Neural crest cell (in vitro differentiated cells): ENCODE data around the gene KBTBD12. TPM values are rescaled to one million over a fixed set of nuclear protein-coding genes. Genes with fewer than 3 reads are reported as not detected.

Experiments used
- DNase-seq: peaks from one replicate; pipeline ENCODE4 v3.0.0; 2021; ENCODE audit warnings: low read depth, mixed read lengths, low spot score
- H3K27ac Mint-ChIP-seq: one replicate; pipeline ENCODE4 v1.8.0; 2021; ENCODE audit warnings: mild to moderate bottlenecking, mixed read lengths; ENCODE audit not compliant: unreplicated experiment
- H3K27me3 Mint-ChIP-seq: 2 replicates; pipeline ENCODE4 v1.8.0; 2021; ENCODE audit warnings: low read depth, mild to moderate bottlenecking, mixed read lengths
- H3K36me3 Mint-ChIP-seq: 2 replicates; pipeline ENCODE4 v1.8.0; 2021; ENCODE audit warnings: low read depth, mild to moderate bottlenecking, mixed read lengths
- H3K4me1 Mint-ChIP-seq: 2 replicates; pipeline ENCODE4 v1.8.0; 2021; ENCODE audit warnings: mixed read lengths
- H3K4me3 Mint-ChIP-seq: one replicate; pipeline ENCODE4 v1.8.0; 2021; ENCODE audit warnings: mild to moderate bottlenecking, mixed read lengths
- H3K9me3 Mint-ChIP-seq: 2 replicates; pipeline ENCODE4 v1.8.0; 2021; ENCODE audit warnings: mixed read lengths
- total RNA-seq: library from RNA; stranded (reverse); gene quantifications from 2 replicates; pipeline ENCODE4 v1.2.1, GENCODE V29; 2021
- TF ChIP-seq, protein P1 (sequence below): fragments of 200-600 bp; sonication (generic); conservative IDR thresholded peaks from 2 replicates; pipeline ENCODE4 v1.5.0; 2021; ENCODE audit warnings: antibody characterized with exemption, mild to moderate bottlenecking

KBTBD12 gene
- total RNA-seq, 1 donor from 2014 or later: not detected

DNA sequence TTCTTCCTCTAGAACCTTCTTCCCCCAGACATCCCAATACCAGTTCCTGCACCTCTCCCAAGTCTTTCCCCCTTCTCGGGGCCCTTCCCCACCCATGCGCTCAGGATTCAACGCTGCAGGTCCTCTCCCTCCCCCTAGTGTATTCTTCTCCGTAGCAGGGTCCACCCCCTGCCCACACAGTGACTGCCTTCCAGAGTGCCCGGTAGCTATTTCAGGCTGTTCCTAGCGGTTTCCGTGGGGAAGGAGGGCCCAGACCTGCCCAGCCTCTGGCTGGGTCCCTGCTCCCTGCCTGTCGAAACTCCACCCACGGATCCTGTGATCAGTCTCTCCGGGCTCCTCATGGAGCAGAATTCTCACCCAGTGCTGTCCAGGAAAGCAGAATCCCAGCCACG, 92.0 kb downstream of the KBTBD12 start:
- DNase-seq: no peak
- H3K36me3 Mint-ChIP-seq: no peaks in the 10 kb centered on the region
- TF ChIP-seq, protein P1, sequence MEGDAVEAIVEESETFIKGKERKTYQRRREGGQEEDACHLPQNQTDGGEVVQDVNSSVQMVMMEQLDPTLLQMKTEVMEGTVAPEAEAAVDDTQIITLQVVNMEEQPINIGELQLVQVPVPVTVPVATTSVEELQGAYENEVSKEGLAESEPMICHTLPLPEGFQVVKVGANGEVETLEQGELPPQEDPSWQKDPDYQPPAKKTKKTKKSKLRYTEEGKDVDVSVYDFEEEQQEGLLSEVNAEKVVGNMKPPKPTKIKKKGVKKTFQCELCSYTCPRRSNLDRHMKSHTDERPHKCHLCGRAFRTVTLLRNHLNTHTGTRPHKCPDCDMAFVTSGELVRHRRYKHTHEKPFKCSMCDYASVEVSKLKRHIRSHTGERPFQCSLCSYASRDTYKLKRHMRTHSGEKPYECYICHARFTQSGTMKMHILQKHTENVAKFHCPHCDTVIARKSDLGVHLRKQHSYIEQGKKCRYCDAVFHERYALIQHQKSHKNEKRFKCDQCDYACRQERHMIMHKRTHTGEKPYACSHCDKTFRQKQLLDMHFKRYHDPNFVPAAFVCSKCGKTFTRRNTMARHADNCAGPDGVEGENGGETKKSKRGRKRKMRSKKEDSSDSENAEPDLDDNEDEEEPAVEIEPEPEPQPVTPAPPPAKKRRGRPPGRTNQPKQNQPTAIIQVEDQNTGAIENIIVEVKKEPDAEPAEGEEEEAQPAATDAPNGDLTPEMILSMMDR: no peak
- H3K27ac Mint-ChIP-seq: no peak overlapping the region
- H3K4me3 Mint-ChIP-seq: no peak overlapping the region
- H3K9me3 Mint-ChIP-seq: no peaks in the 10 kb centered on the region
- peaks cover 9% of the 10 kb centered on the region for H3K4me1 Mint-ChIP-seq
- no peaks in the 10 kb centered on the region for H3K27me3 Mint-ChIP-seq

DNA sequence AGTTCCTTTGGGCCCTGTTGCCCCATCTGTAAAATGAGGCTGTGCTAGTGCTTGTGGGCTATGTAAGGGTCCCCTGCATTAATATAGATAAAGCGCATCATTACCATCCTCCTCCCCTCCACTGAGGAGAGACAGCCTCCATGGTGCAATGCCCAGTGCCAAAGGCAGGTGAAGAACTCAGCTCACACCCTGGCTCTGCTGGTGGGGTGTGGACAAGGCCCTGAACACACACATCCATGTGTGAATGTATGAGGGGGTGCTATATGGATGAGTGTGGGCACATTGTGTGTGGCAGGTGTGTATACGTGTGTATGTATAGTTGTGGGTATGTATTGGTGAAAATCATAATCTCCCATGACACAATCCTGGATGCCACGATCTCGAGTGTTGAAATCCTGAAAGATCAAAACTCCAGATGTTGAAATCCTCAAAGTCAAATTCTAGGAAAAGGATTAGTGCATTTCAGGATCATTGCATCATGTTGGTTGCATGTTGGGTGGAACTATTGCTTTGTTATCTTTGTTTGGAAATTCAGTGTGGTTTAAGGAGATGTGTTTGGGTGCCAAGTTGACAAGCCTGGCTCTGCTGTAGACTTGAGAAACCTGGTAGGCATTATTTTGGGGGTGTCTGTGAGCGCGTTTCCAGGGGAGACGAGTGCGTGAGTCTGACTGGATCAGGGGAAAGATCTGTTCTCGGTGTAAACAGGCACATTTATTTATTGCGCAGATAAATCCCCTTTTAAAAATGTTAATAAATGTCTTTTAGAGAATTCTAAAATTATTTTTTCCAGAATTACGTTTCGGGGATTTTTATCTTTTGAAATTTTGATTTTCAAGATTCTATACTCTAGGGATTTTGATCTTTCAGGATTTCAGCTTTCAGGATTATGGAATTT, 95.2 kb downstream of the KBTBD12 start:
- Mint-ChIP-seq H3K9me3 (no peaks in the 10 kb centered on the region), H3K4me3 (no peak overlapping the region), H3K36me3 (no peaks in the 10 kb centered on the region), H3K4me1 (peaks cover 9% of the 10 kb centered on the region), H3K27me3 (no peaks in the 10 kb centered on the region), H3K27ac (no peak overlapping the region)
- TF ChIP-seq, protein P1: no peak
- DNase-seq: no peak

DNA sequence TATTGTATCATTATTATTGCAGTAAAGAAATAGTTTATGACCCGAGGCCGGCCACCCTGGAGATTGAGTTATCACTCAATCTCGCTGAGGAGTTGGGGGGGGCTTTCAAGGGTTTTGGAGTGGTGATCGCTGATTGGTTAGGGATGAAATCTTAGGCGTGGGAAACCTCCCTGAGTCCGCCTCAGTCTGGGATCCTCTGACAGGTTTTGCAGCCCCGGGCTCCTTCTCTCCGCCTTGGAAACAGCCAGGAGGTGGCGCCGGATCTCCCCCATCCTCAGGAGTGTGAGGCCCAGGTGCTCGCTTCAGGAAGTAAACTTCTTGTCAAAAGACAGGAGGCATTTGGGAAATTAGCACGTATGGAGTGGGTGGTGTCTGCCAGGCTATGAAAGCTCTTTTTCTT, 96.1 kb downstream of the KBTBD12 start:
- Mint-ChIP-seq H3K9me3 (no peaks in the 10 kb centered on the region), H3K4me1 (peaks cover 6% of the 10 kb centered on the region), H3K27ac (no peak overlapping the region), H3K27me3 (no peaks in the 10 kb centered on the region), H3K4me3 (no peak overlapping the region), H3K36me3 (no peaks in the 10 kb centered on the region)
- DNase-seq: peak; percentile 48
- TF ChIP-seq, protein P1: peak; percentile 61

DNA sequence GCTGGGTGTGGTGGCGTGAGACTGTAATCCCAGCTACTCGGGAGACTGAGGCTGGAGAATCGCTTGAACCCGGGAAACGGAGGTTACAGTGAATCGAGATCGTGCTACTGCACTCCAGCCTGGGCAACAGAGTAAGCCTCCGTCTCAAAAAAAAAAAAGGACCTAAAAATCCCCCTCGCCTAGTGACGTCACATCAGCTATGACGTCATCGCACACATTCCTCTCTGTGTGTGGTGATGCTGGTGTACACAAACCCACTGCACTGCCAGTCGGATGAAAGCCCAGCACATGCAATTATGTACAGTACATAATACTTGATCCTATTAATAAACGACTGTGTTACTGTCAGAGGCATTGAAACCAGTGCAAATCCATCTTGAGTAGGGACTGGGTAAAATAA, 97.0 kb downstream of the KBTBD12 start:
- H3K4me1 Mint-ChIP-seq: peaks cover 5% of the 10 kb centered on the region
- TF ChIP-seq, protein P1: no peak
- DNase-seq: no peak
- H3K9me3 Mint-ChIP-seq: peaks cover 3% of the 10 kb centered on the region
- no peak overlapping the region for H3K27ac Mint-ChIP-seq
- H3K4me3 Mint-ChIP-seq: no peak overlapping the region
- peaks cover 4% of the 10 kb centered on the region for H3K36me3 Mint-ChIP-seq
- no peaks in the 10 kb centered on the region for H3K27me3 Mint-ChIP-seq

DNA sequence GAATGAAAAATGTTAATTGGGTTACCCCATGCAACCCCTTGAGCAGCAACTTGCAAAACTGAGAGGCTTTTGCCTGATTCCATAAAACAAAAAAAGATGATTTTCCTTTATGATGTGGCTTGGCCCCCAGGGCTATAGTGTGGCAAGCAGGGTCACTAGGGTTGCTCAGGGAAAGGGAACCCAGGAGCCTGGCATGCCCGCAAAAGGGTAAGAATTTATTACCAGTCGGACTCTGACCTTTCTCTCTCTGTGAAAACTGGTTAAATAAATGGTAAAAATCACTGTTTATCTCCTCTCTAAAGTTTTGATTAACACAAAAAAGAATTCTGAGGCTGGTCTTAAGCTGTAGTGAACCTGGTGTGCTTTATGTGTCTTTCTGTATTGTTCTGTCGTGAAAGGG, 99.5 kb downstream of the KBTBD12 start:
- no peak for DNase-seq
- Mint-ChIP-seq H3K9me3 (peaks cover 3% of the 10 kb centered on the region), H3K27me3 (no peaks in the 10 kb centered on the region), H3K4me3 (no peak overlapping the region), H3K4me1 (peaks cover 5% of the 10 kb centered on the region), H3K36me3 (peaks cover 4% of the 10 kb centered on the region), H3K27ac (no peak overlapping the region)
- TF ChIP-seq, protein P1: no peak
